Activated T-cell treated with anti-CD3 and anti-CD28 coated beads for 4 hours (primary cell): Measurements from ENCODE around the gene EYA2.

Experiments used
- DNase-seq: peaks from one replicate; pipeline ENCODE4 v3.0.0-alpha.2; 2020

Gene EYA2

DNA sequence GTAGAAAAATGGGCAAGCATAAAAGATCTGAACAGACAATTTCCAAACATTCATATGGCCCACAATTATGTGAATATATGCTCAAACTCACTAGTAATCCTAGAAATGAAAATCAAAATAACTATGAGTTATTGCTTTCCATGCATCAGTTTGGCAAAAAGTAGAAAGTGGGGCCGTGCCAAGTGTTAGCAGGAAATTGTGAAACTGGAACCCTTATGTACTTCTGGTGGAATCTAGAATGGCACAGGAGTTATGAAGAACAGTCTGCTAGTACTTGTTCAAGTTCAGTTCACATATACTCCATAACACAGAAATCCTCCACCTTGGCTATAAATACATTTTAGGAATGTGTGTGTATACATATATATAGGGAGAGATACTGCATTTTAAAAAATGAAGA is 89.8 kb downstream of the EYA2 start:
- DNase-seq, result no peak

- no peak for DNase-seq
Observed at GRCh38 chr20:46985250-46985649, 90.6 kb downstream of the EYA2 start.

GRCh38 chr20:46985671-46986070 is 91.0 kb downstream of the EYA2 start:
- no peak for DNase-seq

GRCh38 chr20:46987001-46987400 is 92.4 kb downstream of the EYA2 start:
- DNase-seq, result no peak

GRCh38 chr20:46990017-46990595 is 95.5 kb downstream of the EYA2 start:
- DNase-seq, result no peak

GRCh38 chr20:46990596-46991104 is 96.0 kb downstream of the EYA2 start:
- DNase-seq, result no peak

DNA sequence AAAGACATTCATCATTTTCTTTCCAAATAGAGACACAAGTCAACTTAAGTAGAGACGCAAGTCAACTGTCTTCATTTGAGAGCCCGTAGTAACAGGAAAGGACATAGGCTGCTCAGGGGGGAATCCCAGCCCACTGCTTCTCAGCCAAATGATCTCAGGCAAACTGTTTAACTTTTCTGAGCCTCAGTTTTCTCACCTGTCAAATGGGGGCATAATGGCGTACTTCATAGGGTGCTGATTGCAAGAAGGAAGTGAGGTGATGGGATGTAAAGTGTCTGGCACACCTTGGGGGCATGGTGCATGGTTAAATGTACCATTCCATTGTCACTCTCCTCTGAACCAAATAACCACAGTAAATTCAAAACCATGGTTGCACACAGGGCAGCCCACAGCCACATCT is 96.5 kb downstream of the EYA2 start:
- DNase-seq, result no peak

GRCh38 chr20:46991880-46992639 is 97.4 kb downstream of the EYA2 start:
- DNase-seq, result no peak

- no peak for DNase-seq
Observed at GRCh38 chr20:46992640-46993035, 98.0 kb downstream of the EYA2 start.

DNA sequence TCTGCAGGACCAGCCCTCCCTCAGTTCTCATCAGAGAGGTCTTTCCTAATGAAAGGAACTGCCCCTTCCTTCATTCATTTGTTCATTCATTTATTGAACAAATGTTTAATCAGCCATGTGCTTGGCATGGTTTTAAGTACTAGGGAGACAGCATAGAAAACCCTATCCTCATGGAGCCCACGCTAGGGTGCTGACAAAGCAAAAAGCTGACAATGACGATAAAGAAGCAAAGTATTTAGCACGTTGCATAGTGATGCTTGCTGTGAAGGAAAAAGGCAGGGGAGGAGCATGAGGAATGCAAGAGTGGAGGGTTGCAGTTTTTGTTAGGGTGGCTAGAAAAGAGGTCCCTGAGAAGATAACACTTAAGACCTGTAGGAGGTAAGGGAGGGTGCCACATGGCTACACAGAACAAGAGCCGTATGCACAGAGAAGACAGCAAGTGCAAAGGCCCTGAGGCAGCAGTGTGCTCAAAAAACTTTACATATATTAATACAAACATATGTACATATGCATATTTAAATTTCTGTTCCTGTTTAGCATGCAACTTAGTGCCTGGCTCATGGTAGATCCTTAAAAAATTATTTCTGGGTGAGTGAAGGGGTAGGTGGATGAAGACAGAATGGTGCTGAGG is 98.9 kb downstream of the EYA2 start:
- no peak for DNase-seq

GRCh38 chr20:46994341-46994740 is 99.7 kb downstream of the EYA2 start:
- no peak for DNase-seq

- DNase-seq, result no peak
Observed at GRCh38 chr20:46995561-46996142, 101.0 kb downstream of the EYA2 start.

DNA sequence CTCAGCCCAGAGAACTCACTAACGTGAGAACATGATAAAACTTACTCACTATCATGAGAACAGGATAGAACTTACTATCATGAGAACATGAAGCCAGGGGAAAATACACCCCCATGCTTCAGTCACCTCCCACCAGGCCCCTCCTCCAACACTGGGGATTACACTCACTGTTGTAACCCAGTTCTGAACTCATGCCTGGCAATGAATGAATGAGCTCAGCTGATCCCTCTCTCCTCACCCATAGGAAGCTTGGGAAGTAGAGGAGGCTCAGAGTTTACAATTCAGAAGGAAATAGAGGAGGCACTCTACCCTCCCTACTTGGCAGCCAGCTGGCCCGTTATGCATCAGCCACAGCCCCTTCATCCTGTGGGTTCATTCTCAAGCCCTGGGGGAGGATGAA is 102.5 kb downstream of the EYA2 start:
- no peak for DNase-seq

DNA sequence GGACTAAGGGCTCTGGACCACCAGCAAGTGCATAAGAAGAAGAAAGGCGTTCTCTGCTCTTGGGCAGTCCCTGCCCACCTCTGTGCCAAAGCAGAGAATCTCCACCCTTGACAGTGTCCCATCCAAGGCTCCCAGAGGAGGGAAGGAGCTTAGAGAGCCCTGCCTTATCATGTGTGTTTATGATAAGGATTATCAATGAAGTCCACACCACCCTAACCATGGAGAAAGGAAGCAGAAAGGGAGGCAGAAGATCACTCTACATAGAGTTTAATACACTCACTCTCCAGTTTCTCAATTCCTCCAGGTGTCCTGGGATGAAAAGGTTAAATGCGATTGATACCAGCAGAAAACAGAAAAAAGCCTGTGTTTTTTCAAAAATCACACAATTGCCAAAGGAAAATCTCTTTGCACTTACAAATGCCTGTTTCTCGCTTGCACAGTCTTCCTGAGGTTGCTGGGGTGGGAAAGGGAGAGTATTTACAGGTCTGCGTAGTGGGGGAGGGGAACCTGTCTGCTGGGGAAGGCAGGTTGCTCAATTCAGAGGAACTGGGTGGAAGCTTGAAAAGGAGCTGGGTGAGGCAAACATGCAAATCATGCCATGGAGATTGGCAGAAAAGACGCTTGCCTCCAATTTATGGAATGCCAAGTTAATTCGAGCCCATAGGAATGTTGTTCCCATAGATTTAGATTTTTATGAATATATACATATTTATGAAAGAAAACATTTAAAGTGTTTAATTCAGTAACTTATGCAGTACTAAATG is 104.0 kb downstream of the EYA2 start:
- no peak for DNase-seq

- no peak for DNase-seq
Observed at GRCh38 chr20:46999801-47000465, 105.3 kb downstream of the EYA2 start.

DNA sequence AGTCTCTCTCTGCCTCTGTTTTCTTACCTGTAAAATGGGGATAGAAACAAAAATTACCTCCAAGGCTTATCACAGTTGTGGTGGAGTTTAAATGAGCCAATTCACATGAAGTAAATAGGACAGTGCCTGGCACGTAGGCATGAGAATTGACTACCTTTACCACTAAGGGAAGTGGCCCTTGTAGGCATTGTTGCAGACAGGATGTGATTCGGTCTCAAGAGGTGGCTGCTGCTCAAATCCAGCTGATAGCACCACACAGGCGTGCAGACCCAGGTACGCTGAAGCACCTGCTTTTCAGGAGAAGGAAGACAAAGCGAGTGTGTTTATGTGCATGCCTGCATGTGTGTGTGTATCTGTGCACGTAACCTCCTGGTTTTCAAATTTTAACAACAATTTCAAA is 108.6 kb downstream of the EYA2 start:
- no peak for DNase-seq

GRCh38 chr20:47004179-47004578 is 109.5 kb downstream of the EYA2 start:
- DNase-seq, result no peak

- DNase-seq, result no peak
Observed at GRCh38 chr20:47007826-47008655, 113.4 kb downstream of the EYA2 start.

DNA sequence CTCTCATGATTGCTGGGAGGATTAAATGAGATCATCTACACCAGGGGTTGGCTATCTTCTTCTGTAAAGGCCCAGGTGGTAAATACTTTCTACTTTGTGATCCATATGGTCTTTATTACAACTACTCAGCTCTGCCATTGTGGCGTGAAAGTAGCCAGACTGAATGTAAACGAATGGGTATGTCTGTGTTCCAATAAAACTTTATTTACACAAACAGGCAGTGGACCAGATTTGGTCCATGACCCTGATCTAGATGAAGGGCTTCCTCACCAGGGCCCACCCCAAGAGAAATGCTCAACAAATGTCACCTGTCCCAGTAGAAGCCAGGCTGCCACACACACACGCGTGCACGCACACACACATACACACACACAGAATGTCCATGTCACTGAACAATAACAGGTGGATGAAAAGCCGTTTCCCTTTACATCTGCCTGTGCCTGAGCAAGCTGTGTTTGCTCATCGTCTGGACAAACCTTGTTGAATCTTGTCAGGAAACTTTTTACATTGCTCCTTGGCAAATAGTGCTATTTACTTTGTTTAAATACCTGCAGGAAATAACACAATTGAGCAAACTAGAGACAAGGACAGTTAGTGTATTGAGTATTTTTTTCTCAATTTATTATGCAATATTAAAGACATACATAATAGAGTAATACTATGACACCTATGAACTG is 114.3 kb downstream of the EYA2 start:
- DNase-seq, result no peak

DNA sequence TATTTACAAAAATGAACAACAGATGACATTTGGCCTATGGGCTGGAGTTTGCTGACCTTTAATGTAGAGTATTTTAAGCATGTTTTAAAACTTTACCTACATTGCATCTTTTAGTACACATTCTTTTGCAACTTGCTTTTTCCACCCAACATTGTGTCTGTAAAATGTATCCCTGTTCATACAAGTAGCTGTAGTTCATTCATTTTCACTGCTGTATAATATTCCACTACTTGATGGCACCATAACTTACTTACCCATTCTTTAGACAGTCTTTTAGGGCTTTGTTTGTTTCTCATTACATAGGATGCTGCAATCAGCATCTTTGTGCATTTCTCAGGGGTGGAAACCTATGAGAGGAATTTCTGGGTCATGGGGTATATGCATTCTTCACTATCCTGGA is 115.1 kb downstream of the EYA2 start:
- DNase-seq, result no peak

DNA sequence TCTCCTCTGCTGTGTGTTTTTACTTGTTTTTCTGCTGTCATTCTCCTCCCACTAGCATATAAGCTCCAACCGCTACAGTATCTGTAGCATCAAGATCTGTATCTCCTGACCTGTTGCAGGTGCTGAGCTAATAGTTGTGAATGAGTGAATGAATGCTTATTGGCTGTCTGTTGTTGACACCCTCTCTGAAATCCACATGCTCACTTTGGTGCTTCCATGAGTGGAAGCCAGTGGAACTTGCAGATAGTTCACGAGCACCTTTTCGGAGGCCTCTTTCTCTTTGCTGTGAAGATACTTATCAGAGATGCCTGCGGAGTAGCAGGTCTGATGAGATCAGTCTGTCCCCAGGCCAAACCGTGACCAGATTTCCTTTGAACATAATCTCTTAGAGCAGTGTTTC is 117.3 kb downstream of the EYA2 start:
- DNase-seq, result no peak
